ENCODE measurements around the gene ROR2.
A peak's percentile ranks its signal among the peaks of the same experiment; 100 is the strongest.

ROR2 gene

DNA sequence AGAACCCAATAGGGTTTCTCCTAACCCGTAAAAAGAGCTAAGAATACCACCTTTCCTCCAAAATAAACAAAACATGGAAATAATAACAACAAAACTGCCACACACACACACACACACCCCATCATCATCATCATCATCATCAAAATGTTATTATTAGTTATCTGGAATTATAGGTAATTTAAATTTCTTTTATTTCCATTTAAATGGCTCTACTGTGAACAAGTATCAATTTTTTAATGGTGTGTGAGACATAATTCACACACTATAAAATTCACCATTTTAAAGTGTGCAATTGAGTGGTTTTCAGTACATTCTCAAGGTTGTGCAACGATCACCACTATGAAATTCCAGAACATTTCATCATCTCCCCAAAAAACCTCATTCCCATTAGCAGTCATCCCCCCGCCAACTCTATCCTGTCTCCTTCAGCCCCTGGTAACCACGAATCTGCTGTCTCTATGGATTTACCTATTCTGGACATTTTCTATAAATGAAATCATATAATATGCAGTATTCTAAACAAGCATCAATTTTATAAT is 172.7 kb downstream of the ROR2 start:
- TF ChIP-seq JUND (IDR thresholded peaks at IDR 0.05; ENCODE audit: low read depth), result no peak
- DNase-seq (ENCODE audit: low read depth in 1 of 2, low spot score in 1 of 2), result no peak
- in situ Hi-C loops (cut with HindIII; ENCODE audit: low pct_unique_long_range_greater_than_20kb, low sequenced_read_pairs), result no loop called here

DNA sequence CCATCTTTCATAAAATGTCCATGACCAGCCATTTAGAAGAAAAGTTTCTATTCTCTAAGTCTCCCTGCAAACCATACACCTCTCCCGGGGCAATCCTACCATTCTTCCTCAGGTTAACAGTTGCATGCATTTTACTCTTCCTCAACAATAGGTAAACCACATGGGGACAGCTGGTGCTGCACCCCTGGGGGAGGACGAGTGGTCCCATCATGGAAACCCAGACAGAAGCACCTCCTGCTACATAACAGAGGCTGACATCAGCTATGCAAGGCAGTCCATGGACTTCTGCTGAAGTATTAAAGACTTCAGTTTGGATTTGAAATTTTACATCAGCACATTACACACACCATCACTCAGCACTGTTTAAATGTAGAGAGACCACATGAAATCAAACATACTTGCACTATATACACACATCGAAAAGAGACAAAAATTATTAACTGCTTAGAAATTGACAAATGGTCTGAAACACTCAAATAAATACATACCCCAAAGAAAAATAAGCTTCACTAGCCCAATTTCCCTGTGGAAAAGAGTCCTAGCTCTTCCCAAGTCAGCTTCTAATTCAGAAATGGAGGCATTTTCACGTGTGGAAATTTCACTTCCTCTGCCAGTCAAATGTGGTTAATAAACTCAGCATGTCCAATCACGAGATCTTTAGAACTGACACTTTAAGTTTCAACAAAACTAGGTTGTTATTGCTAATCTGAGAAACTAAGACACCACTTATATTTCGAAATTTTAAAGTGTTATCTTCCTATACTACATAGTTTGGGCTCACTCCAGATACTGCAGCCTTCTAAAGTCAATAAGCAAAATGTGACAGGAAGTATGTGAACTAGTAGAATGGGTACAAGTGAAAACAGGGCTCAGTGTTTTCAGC is 173.4 kb downstream of the ROR2 start:
- in situ Hi-C loops (cut with HindIII; ENCODE audit: low pct_unique_long_range_greater_than_20kb, low sequenced_read_pairs), result no loop called here
- no peak for DNase-seq (ENCODE audit: low read depth in 1 of 2, low spot score in 1 of 2)
- TF ChIP-seq JUND (IDR thresholded peaks at IDR 0.05; ENCODE audit: low read depth), result no peak

DNA sequence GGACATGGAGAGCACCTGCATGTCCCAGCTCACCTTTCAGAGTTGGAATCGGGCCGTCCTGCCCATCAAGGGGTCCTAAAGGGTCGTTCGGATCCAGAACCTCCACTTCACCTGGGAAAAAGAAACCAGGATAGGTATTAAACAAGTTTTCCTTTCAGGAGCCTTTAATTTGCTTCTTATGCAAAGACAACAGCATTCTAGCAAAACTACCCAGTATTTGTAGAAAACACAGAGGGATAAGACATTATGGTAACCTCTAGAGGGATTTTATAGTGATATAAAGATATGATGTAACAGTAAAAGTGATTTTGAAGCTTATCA is 174.4 kb downstream of the ROR2 start:
- in situ Hi-C loops (cut with HindIII; ENCODE audit: low pct_unique_long_range_greater_than_20kb, low sequenced_read_pairs), result no loop called here
- no peak for DNase-seq (ENCODE audit: low read depth in 1 of 2, low spot score in 1 of 2)
- TF ChIP-seq JUND (IDR thresholded peaks at IDR 0.05; ENCODE audit: low read depth), result no peak

DNA sequence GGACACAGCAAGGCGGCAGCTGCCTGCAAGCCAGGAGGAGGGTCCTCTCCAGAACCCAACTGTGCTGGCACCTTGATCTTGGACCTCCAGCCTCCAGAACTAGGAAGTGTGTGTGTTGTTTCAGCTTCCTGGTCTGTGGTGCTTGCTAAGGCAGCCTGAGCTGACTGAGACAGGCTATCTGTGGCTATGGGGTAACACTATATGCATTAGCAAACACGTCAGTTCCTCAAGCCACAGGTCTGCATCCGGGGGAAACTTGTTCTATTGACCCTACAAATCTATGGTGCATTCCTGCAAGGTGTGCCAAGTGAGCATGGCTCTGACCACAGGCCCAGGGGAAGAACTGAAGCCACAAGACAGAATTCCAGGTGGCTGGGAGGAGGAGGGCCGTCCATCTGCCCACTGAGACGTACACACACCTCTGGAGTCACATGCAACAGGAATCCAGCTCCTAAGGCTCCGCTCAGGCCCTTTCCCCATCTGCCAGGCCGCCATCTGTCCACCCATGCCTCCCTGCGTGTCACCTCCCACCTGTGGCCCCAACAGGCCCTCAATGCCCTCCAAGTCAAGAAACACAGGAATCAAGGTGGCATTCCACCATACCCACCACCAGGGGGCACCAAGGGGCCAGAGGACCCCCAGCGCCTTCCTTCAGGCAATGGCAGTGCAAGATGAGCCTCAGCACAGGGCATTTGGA is 174.9 kb downstream of the ROR2 start:
- peak; percentile 41 to 70 for DNase-seq (ENCODE audit: low read depth in 1 of 2, low spot score in 1 of 2)
- TF ChIP-seq JUND (IDR thresholded peaks at IDR 0.05; ENCODE audit: low read depth), result no peak
- in situ Hi-C loops (cut with HindIII; ENCODE audit: low pct_unique_long_range_greater_than_20kb, low sequenced_read_pairs), result no loop called here

DNA sequence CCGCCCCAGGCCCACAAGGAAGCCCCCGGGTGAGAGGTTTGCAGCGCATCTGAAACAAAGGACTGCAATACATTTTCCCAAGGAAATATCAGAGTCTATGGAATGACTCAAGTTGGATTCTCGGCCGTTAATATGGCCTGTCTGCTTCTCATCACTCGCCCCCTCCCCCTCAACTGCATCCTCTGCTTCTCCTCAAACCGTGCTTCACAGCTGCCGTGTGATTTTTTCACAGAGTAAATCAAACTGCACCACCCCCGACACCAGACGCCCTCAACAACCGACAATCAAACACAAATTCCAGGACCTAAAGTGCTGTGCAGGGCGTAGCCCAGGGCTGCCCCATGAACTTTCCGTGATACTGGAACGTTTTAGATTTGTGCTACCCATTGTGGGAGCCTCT is 176.9 kb downstream of the ROR2 start:
- in situ Hi-C loops (cut with HindIII; ENCODE audit: low pct_unique_long_range_greater_than_20kb, low sequenced_read_pairs), result no loop called here
- no peak for TF ChIP-seq JUND (IDR thresholded peaks at IDR 0.05; ENCODE audit: low read depth)
- no peak for DNase-seq (ENCODE audit: low read depth in 1 of 2, low spot score in 1 of 2)

DNA sequence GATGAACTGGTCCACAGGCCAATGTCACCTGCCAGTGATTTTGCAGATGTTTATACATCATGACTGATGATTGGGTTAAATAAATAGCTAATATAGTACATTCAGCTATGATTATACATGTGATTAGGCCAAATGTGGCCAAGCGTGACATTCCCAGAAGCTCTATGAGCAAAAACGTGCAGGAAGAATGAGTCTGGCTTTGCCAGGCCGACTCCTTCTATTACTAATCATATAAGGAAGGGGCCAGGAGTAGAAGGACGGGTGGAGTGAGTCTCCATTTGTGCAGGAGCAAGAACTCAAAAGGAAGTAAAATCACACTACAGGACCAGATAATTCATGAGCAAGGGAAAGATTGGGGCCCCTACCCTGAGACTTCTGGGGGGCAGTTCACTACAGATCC is 178.2 kb downstream of the ROR2 start:
- TF ChIP-seq JUND (IDR thresholded peaks at IDR 0.05; ENCODE audit: low read depth), result no peak
- no peak for DNase-seq (ENCODE audit: low read depth in 1 of 2, low spot score in 1 of 2)
- in situ Hi-C loops (cut with HindIII; ENCODE audit: low pct_unique_long_range_greater_than_20kb, low sequenced_read_pairs), result no loop called here

DNA sequence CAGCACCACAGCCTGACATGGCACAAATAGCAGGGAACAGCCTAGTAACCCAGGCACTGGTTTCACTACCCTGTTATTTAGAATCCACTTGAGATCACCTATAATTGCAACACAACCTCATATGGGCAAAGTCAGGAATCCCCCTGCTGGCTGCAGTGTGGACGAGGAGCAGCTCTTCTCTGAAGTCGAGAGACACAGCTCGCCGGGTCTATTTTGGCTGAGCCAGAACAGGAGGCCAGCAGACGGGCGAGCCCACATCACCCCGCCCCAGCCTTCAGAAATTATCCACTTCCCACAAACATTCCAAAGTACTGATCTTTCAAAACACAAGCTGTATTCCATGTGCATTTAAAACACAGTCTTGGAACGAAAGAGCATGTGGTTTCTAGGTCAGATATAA is 179.0 kb downstream of the ROR2 start:
- no peak for TF ChIP-seq JUND (IDR thresholded peaks at IDR 0.05; ENCODE audit: low read depth)
- in situ Hi-C loops (cut with HindIII; ENCODE audit: low pct_unique_long_range_greater_than_20kb, low sequenced_read_pairs), result no loop called here
- no peak for DNase-seq (ENCODE audit: low read depth in 1 of 2, low spot score in 1 of 2)

DNA sequence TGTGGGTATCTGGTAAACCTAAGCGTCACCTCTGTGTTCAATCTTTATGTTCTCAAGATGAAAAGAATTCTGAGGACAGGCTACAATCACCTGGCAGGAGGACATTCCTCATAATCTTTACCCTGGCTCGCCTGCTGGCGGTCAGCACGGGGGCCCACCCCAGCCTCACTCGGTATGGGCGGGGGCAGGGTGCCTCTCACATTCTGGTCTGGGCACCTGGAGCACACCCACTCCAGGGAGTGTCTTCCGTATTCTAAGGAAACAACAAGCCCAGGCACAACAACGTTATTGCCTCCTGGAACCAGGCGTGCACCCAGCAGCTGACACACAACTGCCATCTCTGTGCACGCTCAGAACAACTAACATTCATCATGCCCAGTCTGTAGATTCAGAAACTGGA is 179.8 kb downstream of the ROR2 start:
- no peak for TF ChIP-seq JUND (IDR thresholded peaks at IDR 0.05; ENCODE audit: low read depth)
- in situ Hi-C loops (cut with HindIII; ENCODE audit: low pct_unique_long_range_greater_than_20kb, low sequenced_read_pairs), result no loop called here
- DNase-seq (ENCODE audit: low read depth in 1 of 2, low spot score in 1 of 2), result no peak

DNA sequence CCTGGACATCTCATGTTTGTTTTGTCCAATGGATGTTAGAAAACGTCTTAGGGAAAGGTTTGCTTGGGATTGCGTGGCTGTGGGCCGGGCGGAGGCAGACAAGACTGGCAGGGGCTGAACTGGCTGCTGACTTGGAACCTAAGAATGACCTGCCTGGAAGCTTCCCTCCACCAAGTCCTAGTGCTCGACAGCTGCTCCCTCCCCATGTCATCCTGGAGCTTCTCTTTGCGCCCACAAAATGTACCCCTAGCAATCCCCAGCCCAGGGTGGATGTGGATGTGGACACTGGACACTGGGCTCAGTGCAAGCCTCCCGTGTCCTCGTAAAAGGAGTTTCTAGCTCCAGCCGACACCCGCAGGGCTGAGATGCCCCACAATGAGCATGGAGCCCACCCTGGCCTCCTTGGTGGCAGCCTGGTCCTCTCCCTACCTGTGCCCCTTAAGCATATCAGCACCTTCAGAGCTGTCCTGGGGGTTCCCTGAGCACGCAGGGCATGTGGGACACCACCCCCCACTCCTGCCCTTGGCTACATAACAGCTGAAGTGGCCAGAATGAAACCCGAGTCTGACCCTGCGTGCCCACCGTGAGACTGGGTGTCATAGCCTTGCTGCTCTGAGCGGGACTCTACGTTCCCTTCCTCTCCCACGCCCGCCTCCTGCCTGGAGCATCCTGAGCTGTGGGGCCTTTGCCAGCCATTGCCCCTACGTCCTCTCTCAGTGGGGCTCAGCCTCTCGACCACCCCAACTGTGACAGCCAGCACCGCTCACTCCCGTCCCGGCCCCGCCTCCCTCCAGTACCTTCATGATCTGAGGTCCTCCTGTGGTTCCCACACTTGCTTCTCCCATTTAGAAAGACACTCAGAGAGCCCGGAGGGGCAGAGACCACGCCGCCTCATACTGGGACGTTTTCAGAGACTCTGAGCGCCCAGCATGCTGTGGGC is 180.8 kb downstream of the ROR2 start:
- no peak for TF ChIP-seq JUND (IDR thresholded peaks at IDR 0.05; ENCODE audit: low read depth)
- DNase-seq (ENCODE audit: low read depth in 1 of 2, low spot score in 1 of 2), result no peak
- in situ Hi-C loops (cut with HindIII; ENCODE audit: low pct_unique_long_range_greater_than_20kb, low sequenced_read_pairs), result no loop called here

DNA sequence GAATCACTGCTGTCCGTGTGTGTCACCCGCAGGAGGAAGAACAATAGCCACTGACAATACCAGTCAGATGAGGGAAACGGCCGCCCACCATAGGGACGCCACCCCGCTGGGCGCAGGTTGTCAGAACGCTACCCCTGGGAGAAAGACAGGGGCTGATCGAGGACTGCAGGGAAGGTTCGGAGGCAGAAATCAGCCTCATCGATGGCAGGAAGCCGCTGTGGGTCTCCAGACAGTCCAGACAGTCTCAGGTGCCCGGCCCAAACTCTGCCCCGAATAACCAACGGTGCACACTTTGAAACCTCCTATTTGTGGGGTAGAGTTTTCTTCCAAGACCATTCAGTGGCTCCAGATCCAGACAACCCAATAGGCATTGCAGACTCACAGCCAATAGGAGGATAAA is 181.5 kb downstream of the ROR2 start:
- in situ Hi-C loops (cut with HindIII; ENCODE audit: low pct_unique_long_range_greater_than_20kb, low sequenced_read_pairs), result no loop called here
- no peak for TF ChIP-seq JUND (IDR thresholded peaks at IDR 0.05; ENCODE audit: low read depth)
- no peak for DNase-seq (ENCODE audit: low read depth in 1 of 2, low spot score in 1 of 2)

DNA sequence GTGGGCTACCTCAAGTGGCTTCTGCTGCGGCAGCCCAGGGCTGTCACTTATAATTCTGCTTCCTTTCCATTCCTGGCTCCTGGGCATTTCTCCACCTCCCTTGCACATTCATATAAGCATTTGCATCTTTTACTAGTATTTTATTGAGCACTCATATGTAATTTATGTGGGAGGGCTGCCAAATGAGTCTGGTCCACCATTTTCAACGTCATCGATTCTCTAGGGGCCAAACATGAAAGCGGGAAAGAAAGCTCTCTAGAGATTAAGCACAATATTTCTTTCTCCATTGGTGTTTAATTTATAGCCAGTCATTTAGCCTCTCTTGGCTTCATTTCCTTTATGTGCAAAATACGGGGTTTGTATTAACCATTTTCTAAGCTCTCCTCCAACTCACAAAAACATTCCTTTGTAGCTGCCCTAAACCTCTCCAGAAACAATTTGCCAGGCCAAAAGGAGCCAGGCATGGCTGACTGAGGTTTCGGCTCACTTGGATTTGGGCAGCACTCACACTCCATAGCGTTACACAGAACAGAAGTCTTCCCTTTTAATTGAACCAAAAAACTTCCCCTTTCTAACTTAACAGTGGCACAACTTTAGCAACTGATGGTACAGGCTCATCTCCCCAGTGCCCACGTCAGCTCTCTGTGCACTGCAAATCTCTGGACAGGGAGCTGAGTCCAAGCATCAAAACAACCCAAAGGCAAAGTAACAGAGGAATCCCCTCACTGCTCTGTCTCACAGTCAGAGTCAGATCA is 183.5 kb downstream of the ROR2 start:
- no peak for TF ChIP-seq JUND (IDR thresholded peaks at IDR 0.05; ENCODE audit: low read depth)
- no peak for DNase-seq (ENCODE audit: low read depth in 1 of 2, low spot score in 1 of 2)
- in situ Hi-C loops (cut with HindIII; ENCODE audit: low pct_unique_long_range_greater_than_20kb, low sequenced_read_pairs), result no loop called here

DNA sequence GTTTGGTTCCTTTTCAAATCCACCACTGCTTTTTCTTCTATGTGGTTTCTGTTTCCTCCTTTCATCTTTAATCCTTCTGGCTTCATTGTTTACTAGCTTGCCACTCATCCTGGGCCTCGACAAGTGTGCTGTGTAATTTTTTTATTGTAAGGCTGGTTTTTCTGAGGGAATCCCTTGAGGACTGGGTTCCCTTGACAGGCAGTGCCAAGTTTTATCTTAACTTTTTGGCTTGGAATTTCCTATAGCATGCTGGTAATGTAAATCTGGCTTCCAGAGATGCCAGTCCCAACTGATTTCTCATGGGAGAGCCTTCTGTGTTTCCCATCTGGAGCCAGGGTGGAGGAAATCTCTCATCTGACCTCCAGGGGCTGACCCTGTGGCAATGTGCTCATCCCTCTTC is 184.7 kb downstream of the ROR2 start:
- in situ Hi-C loops (cut with HindIII; ENCODE audit: low pct_unique_long_range_greater_than_20kb, low sequenced_read_pairs), result no loop called here
- DNase-seq (ENCODE audit: low read depth in 1 of 2, low spot score in 1 of 2), result no peak
- TF ChIP-seq JUND (IDR thresholded peaks at IDR 0.05; ENCODE audit: low read depth), result no peak

Data from T47D (cell line).